ENCODE results near the gene MLH3. TPM values are rescaled to one million over a fixed set of nuclear protein-coding genes. Genes with fewer than 3 reads are reported as not detected.

The MLH3 gene
- total and polyA plus RNA-seq, 2 of the 13 experiments (the other 11 are each of a cell fraction or from before 2014, with no cell fraction given): 14.4 to 24.8 TPM

- no peak for TF ChIP-seq HBP1 (CRISPR knock-in tag; IDR thresholded peaks at IDR 0.05; ENCODE audit: low read depth)
- TF ChIP-seq, protein P1, sequence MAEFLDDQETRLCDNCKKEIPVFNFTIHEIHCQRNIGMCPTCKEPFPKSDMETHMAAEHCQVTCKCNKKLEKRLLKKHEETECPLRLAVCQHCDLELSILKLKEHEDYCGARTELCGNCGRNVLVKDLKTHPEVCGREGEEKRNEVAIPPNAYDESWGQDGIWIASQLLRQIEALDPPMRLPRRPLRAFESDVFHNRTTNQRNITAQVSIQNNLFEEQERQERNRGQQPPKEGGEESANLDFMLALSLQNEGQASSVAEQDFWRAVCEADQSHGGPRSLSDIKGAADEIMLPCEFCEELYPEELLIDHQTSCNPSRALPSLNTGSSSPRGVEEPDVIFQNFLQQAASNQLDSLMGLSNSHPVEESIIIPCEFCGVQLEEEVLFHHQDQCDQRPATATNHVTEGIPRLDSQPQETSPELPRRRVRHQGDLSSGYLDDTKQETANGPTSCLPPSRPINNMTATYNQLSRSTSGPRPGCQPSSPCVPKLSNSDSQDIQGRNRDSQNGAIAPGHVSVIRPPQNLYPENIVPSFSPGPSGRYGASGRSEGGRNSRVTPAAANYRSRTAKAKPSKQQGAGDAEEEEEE (CRISPR knock-in tag; IDR thresholded peaks at IDR 0.05; ENCODE audit: borderline replicate concordance): no peak
- TF ChIP-seq, protein P2, sequence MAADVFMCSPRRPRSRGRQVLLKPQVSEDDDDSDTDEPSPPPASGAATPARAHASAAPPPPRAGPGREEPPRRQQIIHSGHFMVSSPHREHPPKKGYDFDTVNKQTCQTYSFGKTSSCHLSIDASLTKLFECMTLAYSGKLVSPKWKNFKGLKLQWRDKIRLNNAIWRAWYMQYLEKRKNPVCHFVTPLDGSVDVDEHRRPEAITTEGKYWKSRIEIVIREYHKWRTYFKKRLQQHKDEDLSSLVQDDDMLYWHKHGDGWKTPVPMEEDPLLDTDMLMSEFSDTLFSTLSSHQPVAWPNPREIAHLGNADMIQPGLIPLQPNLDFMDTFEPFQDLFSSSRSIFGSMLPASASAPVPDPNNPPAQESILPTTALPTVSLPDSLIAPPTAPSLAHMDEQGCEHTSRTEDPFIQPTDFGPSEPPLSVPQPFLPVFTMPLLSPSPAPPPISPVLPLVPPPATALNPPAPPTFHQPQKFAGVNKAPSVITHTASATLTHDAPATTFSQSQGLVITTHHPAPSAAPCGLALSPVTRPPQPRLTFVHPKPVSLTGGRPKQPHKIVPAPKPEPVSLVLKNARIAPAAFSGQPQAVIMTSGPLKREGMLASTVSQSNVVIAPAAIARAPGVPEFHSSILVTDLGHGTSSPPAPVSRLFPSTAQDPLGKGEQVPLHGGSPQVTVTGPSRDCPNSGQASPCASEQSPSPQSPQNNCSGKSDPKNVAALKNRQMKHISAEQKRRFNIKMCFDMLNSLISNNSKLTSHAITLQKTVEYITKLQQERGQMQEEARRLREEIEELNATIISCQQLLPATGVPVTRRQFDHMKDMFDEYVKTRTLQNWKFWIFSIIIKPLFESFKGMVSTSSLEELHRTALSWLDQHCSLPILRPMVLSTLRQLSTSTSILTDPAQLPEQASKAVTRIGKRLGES (CRISPR knock-in tag; IDR thresholded peaks at IDR 0.05; ENCODE audit: borderline replicate concordance): no peak
Measured at GRCh38 chr14:75091251-75091650, 40.0 kb upstream of the MLH3 start (continued).

DNA sequence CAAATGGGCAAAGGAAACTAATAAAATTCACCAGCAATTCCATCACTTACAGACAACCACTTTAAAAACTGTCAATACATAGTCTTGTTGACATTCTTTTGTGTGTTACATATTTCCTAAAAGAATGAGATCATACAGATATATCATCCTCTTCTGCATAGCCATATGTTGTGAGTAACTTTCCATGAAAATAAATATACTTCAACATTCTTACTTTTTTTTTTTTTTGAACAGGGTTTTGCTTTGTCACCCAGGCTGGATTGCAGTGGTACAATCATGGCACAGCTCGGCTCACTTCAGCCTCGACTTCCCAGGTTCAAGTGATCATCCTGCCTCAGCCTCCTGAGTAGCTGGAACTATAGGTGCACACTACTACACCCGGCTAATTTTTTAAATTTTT lies 39.1 kb upstream of the MLH3 start:
- Histone ChIP-seq H3K9ac (ENCODE audit: insufficient read depth, low read depth, low read length) (no peak overlapping the region), H3K36me3 (replicated peaks in 1 of 2; ENCODE audit: control insufficient read depth in 1 of 2, insufficient read depth in 2 of 2, low read length in 2 of 2) (peaks cover 5 to 45% of the 10 kb centered on the region in 2 experiments), H3K4me1 (ENCODE audit: insufficient read depth, low read length) (no peaks in the 10 kb centered on the region), H2AFZ (ENCODE audit: low read length) (no peak overlapping the region), H3K4me2 (ENCODE audit: low read depth, low read length) (no peak overlapping the region), H3K27ac (ENCODE audit: extremely low read length, insufficient read depth, low read length) (no peak overlapping the region), H3K9me3 (ENCODE audit: low read length) (no peaks in the 10 kb centered on the region), H3K4me3 (replicated peaks in 1 of 3; ENCODE audit: insufficient read depth in 1 of 3, low read depth in 2 of 3, low read length in 3 of 3) (no peak overlapping the region), H3K27me3 (ENCODE audit: control insufficient read depth in 1 of 2, insufficient read depth in 2 of 2, low read length in 2 of 2) (no peaks in the 10 kb centered on the region), H3K79me2 (ENCODE audit: insufficient read depth, low read length) (no peaks in the 10 kb centered on the region), H4K20me1 (ENCODE audit: insufficient read depth, low read length) (no peaks in the 10 kb centered on the region)
- TF ChIP-seq ZBTB37 (CRISPR knock-in tag; IDR thresholded peaks at IDR 0.05) (no peak), ZFP90 (CRISPR knock-in tag; IDR thresholded peaks at IDR 0.05; ENCODE audit: borderline replicate concordance) (no peak), KMT2A (CRISPR knock-in tag; IDR thresholded peaks at IDR 0.05) (no peak), SMARCE1 (IDR thresholded peaks at IDR 0.05; ENCODE audit: borderline replicate concordance) (no peak), ZNF567 (CRISPR knock-in tag; IDR thresholded peaks at IDR 0.05; ENCODE audit: borderline replicate concordance) (no peak), ZNF225 (CRISPR knock-in tag; IDR thresholded peaks at IDR 0.05) (no peak), LRRFIP1 (CRISPR knock-in tag; conservative IDR thresholded peaks at IDR 0.05) (no peak)
- intact Hi-C loops (cut with micrococcal nuclease; ENCODE audit: unreplicated experiment): no loop called here
- ATAC-seq: no peak
- POLR2A ChIA-PET: no interaction called here
- in situ Hi-C loops (cut with HindIII; ENCODE audit: extremely low pct_ligation_motif_present, low pct_unique_long_range_greater_than_20kb): loop anchor here (5.0 kb wide), 1 partner anchor 178 kb away; no protein-coding TSS in a partner anchor
- WGBS (ENCODE audit: low lambda C conversion rate): 92% methylated on average over 3 of the region's 3 CpGs
- no TSS peak for BruUV-seq (replicated peaks)
- FAIRE-seq: no peak
- DNase-seq (ENCODE audit: low spot score): no peak
- CTCF ChIA-PET (ENCODE audit: low intra/inter-chr PET ratio, low total read pairs): no interaction called here

Data from HepG2 (cell line).